NOMO-1 treated with DMSO at 0.1 percent for 48 hours (cell line): ENCODE results near the gene VSIG4.

ENCODE experiments used
- DNase-seq: peaks from one replicate; lab custom pipeline; 2025; ENCODE audit not compliant: unreplicated experiment; lab: John Stamatoyannopoulos, UW

The VSIG4 gene

GRCh38 chrX:66024570-66024969 lies 15.3 kb downstream of the VSIG4 start:
- DNase-seq: no peak

DNA sequence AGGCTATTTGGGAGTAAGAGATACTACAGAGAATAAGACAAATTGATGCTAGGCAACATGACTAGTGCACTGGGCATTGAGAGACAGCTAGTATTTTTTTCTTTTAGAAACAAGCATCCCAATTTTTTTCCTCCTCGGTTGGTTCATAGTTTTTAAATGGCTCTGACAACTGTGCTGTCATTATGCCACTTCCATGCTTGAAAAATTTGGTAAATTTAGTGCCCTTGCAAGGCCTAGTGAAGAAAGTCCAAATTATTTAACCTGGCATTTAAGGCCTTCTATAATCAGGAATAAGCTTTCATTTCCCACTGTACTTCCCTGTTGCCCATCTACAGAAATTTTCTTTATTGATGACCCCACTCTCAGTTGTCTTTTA lies 15.8 kb downstream of the VSIG4 start:
- DNase-seq: no peak

- no peak for DNase-seq
These were observed 16.3 kb downstream of the VSIG4 start for GRCh38 chrX:66023385-66024091.

- peak; percentile 44 for DNase-seq
These were observed 17.1 kb downstream of the VSIG4 start for GRCh38 chrX:66022632-66023384.

GRCh38 chrX:66021765-66022631 lies 17.9 kb downstream of the VSIG4 start:
- DNase-seq: peak; percentile 53

GRCh38 chrX:66021401-66021764 lies 18.5 kb downstream of the VSIG4 start:
- DNase-seq: no peak

- DNase-seq: peak; percentile 74
These were observed 19.1 kb downstream of the VSIG4 start for GRCh38 chrX:66020631-66021334.

DNA sequence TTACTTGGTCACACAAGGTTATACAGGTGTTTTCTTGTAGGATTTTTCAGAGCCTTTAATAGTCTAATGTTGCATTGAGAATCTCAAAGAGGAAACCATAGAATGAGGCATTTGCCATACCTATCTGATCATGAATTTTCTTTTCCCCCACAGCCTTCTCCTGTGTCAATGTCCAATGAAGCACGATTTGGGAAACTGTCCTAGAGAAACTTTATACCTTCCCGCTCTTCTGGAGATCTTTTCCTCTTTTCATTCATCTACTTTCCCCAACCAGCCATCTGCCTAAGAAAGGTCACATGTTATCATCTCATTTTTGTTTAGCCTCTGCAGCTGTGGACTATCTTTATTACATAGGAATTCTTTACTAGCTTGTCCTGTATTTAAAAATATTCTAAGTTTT lies 19.9 kb downstream of the VSIG4 start:
- DNase-seq: no peak

- DNase-seq: no peak
These were observed 20.6 kb downstream of the VSIG4 start for GRCh38 chrX:66019310-66019652.

GRCh38 chrX:66018585-66019309 lies 21.1 kb downstream of the VSIG4 start:
- peak; percentile 51 for DNase-seq

DNA sequence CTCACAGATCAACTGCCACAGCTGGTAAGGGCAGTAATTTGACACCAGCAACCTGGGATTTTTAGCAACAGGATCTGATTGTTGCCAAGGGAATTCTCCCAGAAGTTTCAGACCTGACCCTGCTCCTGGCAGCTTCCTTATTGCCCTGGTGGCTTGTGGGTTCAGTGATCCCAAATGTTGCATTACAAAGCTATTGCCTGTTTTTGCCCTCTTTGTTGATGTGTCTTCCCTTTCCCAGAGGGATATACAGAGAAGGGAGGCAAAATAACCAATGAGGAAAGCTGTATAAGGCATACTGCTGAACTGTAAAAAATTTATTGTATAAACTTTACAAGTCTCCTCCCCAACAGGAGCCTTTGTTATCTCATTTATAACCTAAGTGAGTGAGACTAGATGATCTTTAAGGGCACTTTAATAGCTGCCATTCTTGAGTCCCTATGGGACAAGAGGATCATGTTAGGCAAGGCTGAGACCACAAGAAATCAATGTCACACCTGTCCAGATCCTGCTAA lies 22.2 kb downstream of the VSIG4 start:
- DNase-seq: no peak

GRCh38 chrX:66016905-66017658 lies 22.8 kb downstream of the VSIG4 start:
- DNase-seq: peak; percentile 23

- peak; percentile 38 for DNase-seq
These were observed 23.8 kb downstream of the VSIG4 start for GRCh38 chrX:66015900-66016689.

DNA sequence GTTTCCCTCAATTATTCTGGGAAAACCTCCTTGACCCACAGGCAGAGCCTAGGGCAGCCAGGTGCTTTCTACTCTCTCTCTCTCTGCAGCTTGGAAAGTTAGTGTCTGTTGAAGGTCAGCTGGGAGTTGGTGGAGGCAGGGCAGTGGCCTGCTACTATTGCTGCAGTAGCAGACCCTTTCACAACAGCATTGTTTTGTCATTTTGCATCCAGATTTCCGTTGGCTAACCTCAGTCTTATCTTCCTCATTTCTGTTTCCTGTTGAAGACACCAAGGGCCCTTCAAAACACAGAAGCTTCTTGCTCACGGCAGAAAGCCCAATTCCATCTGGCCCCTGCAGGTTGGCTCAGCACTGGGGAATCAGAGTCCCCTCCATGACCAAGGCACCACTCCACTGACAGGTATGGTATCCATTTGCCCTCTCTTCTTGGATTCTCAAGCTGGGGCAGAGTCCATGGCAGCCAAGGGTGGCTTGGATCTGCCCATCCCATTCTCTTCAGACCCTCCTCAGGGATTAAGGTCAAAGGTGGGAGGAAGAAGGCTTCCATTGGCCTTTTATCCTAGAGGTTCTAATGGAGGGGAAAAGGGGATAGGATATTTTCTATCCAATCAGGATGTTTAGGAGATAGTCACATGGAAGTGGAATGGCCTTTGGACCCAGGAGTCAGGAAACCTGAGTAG lies 24.6 kb downstream of the VSIG4 start:
- peak; percentile 98 for DNase-seq

- DNase-seq: no peak
These were observed 25.3 kb downstream of the VSIG4 start for GRCh38 chrX:66014556-66014955.

DNA sequence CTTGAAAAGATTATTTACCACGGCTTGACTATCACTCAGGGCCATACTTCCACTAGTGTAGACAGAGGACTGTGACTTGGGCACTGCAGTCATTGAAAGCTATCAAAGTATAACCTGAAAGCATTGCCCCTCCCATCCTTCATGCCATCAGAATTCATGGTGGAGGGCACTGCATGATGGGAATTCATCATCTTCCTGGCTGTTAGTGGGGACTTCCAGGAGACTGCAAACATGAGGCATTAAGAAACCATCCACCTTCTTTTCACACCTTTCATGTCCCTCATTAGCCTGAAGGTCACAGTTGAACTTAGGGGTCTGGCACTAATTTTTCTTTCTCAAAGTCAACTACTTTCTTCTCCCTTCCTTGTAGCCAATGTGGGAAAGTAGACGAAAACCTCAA lies 25.8 kb downstream of the VSIG4 start:
- no peak for DNase-seq

DNA sequence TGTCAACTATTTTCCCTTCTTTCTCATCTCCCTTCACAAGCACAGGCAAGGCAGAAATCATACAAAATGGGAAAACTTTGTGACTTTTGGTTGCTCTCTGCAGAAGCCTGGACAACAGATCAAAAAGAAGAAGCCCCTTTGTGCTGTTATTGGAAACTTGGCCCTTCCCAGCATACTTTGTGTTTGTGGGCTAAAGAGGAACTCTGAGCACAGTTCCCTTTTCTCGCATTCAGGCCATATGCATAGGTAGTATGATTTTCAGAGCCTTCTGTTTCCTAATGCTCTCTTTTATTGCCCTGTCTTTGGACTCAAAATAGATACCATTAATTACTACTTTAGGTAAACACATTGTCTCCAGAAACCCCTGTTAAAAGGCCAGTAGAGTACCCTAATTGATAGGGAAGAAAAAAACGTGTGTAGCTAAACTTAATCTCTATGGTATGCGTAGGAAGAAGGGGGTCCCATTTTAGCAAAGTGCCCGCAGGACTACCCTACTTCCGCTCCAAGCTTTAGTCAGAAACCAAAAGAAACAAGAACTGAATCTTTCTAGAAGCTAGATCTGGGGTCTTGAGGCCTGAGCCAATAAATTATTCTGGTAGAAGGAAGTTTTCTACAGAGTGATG lies 26.6 kb downstream of the VSIG4 start:
- peak; percentile 100 for DNase-seq

- DNase-seq: peak; percentile 95
These were observed 27.8 kb downstream of the VSIG4 start for GRCh38 chrX:66012094-66012534.
